ENCODE data around the gene FAM222B.

- TF ChIP-seq, protein P1, sequence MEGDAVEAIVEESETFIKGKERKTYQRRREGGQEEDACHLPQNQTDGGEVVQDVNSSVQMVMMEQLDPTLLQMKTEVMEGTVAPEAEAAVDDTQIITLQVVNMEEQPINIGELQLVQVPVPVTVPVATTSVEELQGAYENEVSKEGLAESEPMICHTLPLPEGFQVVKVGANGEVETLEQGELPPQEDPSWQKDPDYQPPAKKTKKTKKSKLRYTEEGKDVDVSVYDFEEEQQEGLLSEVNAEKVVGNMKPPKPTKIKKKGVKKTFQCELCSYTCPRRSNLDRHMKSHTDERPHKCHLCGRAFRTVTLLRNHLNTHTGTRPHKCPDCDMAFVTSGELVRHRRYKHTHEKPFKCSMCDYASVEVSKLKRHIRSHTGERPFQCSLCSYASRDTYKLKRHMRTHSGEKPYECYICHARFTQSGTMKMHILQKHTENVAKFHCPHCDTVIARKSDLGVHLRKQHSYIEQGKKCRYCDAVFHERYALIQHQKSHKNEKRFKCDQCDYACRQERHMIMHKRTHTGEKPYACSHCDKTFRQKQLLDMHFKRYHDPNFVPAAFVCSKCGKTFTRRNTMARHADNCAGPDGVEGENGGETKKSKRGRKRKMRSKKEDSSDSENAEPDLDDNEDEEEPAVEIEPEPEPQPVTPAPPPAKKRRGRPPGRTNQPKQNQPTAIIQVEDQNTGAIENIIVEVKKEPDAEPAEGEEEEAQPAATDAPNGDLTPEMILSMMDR (IDR thresholded peaks at IDR 0.05) = no peak
- no peak for TF ChIP-seq POLR2A (IDR thresholded peaks at IDR 0.05)
These were observed 92.9 kb downstream of the FAM222B start for GRCh38 chr17:28749516-28750177.

Measured in heart left ventricle (tissue), 13 donors.